ACHN (cell line): ENCODE measurements around the gene VIPR2.

Experiments
- DNase-seq: peaks from one replicate; pipeline ENCODE4 v3.0.0-alpha.2; 2015
- in situ Hi-C: cut with HindIII; loops from 2 replicates; pipeline ENCODE4 v1.10.0; 2017; ENCODE audit warnings: low sequenced_read_pairs, low pct_ligation_motif_present, low pct_unique_long_range_greater_than_20kb

Gene VIPR2

GRCh38 chr7:159063046-159063840 is 81.4 kb downstream of the VIPR2 start:
- no peak for DNase-seq
- in situ Hi-C loops = no loop called here

GRCh38 chr7:159062569-159062968 is 82.1 kb downstream of the VIPR2 start:
- in situ Hi-C loops = no loop called here
- DNase-seq = no peak

- in situ Hi-C loops = no loop called here
- DNase-seq = no peak
Measured at GRCh38 chr7:159061674-159062212, 82.9 kb downstream of the VIPR2 start.

GRCh38 chr7:159061209-159061608 is 83.5 kb downstream of the VIPR2 start:
- in situ Hi-C loops = no loop called here
- DNase-seq = no peak

- no peak for DNase-seq
- in situ Hi-C loops = no loop called here
Measured at GRCh38 chr7:159060440-159060839, 84.2 kb downstream of the VIPR2 start.

GRCh38 chr7:159059629-159060028 is 85.0 kb downstream of the VIPR2 start:
- in situ Hi-C loops = no loop called here
- no peak for DNase-seq

GRCh38 chr7:159057647-159058046 is 87.0 kb downstream of the VIPR2 start:
- in situ Hi-C loops = no loop called here
- no peak for DNase-seq

- in situ Hi-C loops = no loop called here
- no peak for DNase-seq
Measured at GRCh38 chr7:159056737-159057136, 87.9 kb downstream of the VIPR2 start.

- no peak for DNase-seq
- in situ Hi-C loops = no loop called here
Measured at GRCh38 chr7:159051916-159052315, 92.8 kb downstream of the VIPR2 start.

GRCh38 chr7:159050704-159051103 is 94.0 kb downstream of the VIPR2 start:
- in situ Hi-C loops = no loop called here
- no peak for DNase-seq

- in situ Hi-C loops = no loop called here
Measured at GRCh38 chr7:159049266-159050025, 95.2 kb downstream of the VIPR2 start.

GRCh38 chr7:159048656-159049055 is 96.0 kb downstream of the VIPR2 start:
- no peak for DNase-seq
- in situ Hi-C loops = no loop called here

More at GRCh38 chr7:159049266-159050025, 95.2 kb downstream of the VIPR2 start:
- DNase-seq = no peak

GRCh38 chr7:159047536-159047935 is 97.1 kb downstream of the VIPR2 start:
- DNase-seq = no peak
- in situ Hi-C loops = no loop called here

- DNase-seq = no peak
- in situ Hi-C loops = no loop called here
Measured at GRCh38 chr7:159046300-159046699, 98.4 kb downstream of the VIPR2 start.

GRCh38 chr7:159045839-159046238 is 98.8 kb downstream of the VIPR2 start:
- in situ Hi-C loops = no loop called here

GRCh38 chr7:159042581-159043101 is 102.0 kb downstream of the VIPR2 start:
- in situ Hi-C loops = no loop called here
- DNase-seq = no peak

More at GRCh38 chr7:159045839-159046238, 98.8 kb downstream of the VIPR2 start:
- DNase-seq = no peak

- in situ Hi-C loops = no loop called here
- DNase-seq = no peak
Measured at GRCh38 chr7:159042103-159042502, 102.6 kb downstream of the VIPR2 start.

- no peak for DNase-seq
- in situ Hi-C loops = no loop called here
Measured at GRCh38 chr7:159040912-159041711, 103.6 kb downstream of the VIPR2 start.

- in situ Hi-C loops = no loop called here
Measured at GRCh38 chr7:159040146-159040545, 104.5 kb downstream of the VIPR2 start.

More at GRCh38 chr7:159040146-159040545, 104.5 kb downstream of the VIPR2 start:
- no peak for DNase-seq
